Muscle layer of duodenum (tissue), 2 donors: ENCODE measurements around the gene GORAB.
A peak's percentile ranks its signal among the peaks of the same experiment; 100 is the strongest.

ENCODE experiments used
- H3K27ac ChIP-seq: one replicate; pipeline ENCODE4 v1.7.0; 2013; ENCODE audit warnings: mild to moderate bottlenecking, low read length
- H3K27me3 ChIP-seq: one replicate; pipeline ENCODE4 v1.7.0; 2013; ENCODE audit warnings: low read depth, mild to moderate bottlenecking, control low read depth, low read length
- H3K36me3 ChIP-seq, 2 donors: one replicate each; pipeline ENCODE4 v1.7.0; 2013; ENCODE audit warnings: low read length in 2 of 2, control low read depth in 1 of 2, mild to moderate bottlenecking in 1 of 2; ENCODE audit not compliant: insufficient read depth in 2 of 2, control insufficient read depth in 1 of 2
- H3K4me1 ChIP-seq, 2 donors: one replicate each; pipeline ENCODE4 v1.7.0; 2013; ENCODE audit warnings: low read length in 2 of 2, mild to moderate bottlenecking in 2 of 2, control low read depth in 1 of 2, moderate library complexity in 1 of 2; ENCODE audit not compliant: insufficient read depth in 2 of 2, control insufficient read depth in 1 of 2
- H3K4me3 ChIP-seq, 2 donors: one replicate each; pipeline ENCODE4 v1.7.0; 2013; ENCODE audit warnings: low read length in 2 of 2, low read depth in 1 of 2, mild to moderate bottlenecking in 1 of 2
- H3K9me3 ChIP-seq, 2 donors: one replicate each; pipeline ENCODE4 v1.7.0; 2013; ENCODE audit warnings: low read length in 2 of 2, control low read depth in 1 of 2, mild to moderate bottlenecking in 1 of 2; ENCODE audit not compliant: control insufficient read depth in 1 of 2
- donor health status: healthy.

Gene GORAB

GRCh38 chr1:170568197-170568596, 36.2 kb downstream of the GORAB start:
- no peak overlapping the region for H3K27ac ChIP-seq
- H3K4me1 ChIP-seq = no peaks in the 10 kb centered on the region
- H3K36me3 ChIP-seq = no peaks in the 10 kb centered on the region
- no peaks in the 10 kb centered on the region for H3K27me3 ChIP-seq
- peaks cover 0 to 3% of the 10 kb centered on the region in 2 donors for H3K9me3 ChIP-seq
- H3K4me3 ChIP-seq = no peak overlapping the region

DNA sequence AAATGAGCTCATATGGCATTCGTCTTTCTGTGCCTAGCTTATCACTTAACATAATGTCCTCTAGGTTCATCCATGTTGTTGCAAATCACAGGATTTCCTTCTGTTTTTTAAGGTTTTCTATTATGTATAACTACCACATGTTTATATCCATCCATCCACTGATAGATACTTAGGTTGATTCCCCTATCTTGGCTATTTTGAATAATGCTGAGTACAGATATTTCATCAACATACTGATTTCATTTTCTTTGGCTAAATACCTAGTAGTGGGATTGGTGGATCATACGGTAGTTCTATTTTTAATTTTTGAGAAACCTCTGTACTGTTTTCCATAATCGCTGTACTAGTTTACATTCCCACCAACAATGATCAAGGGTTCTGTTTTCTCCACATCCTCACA, 45.0 kb downstream of the GORAB start:
- no peaks in the 10 kb centered on the region for H3K36me3 ChIP-seq
- no peaks in the 10 kb centered on the region for H3K4me1 ChIP-seq
- no peaks in the 10 kb centered on the region for H3K9me3 ChIP-seq
- H3K27ac ChIP-seq = no peak overlapping the region
- no peak overlapping the region for H3K4me3 ChIP-seq
- no peaks in the 10 kb centered on the region for H3K27me3 ChIP-seq

GRCh38 chr1:170578359-170578758, 46.4 kb downstream of the GORAB start:
- H3K4me1 ChIP-seq = no peaks in the 10 kb centered on the region
- H3K9me3 ChIP-seq = no peaks in the 10 kb centered on the region
- H3K4me3 ChIP-seq = no peak overlapping the region
- H3K27me3 ChIP-seq = no peaks in the 10 kb centered on the region
- no peak overlapping the region for H3K27ac ChIP-seq
- H3K36me3 ChIP-seq = no peaks in the 10 kb centered on the region

DNA sequence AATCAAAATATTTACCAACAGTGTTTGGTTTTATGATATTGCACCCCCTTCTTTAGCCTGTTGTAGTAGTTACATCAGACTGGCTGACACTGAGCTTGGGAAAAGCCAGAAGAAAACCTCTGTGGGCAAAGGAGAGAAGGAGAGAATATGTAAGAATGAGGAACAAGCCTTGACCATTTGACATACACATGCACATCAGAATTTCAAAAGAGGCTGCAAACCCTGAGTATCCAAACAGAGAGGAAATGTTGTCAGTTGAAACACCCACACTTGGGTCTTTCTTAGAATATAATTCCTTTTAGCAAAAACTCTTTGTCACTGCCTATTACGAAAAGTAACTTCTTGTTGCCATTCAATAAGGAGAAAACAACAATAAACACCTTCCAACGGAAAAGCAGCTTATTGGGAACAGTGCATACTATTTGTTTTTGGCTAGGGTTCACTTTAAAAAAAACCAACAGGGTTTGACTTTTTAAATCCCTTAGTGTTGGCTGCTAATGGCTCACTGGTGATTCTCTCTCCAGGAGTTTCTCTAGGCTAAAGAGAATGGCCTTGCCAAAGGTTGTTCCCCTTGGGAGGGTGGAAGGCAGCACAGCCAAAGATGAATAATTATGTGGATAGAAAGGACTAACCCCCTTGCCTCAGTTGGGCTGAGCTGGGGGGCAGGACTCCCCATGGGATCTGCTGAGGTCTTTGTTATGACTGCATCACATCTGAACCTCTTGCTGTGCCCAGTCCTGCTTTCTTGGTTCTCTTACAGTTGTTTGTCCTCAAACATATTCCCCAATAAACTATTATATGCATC, 48.9 kb downstream of the GORAB start:
- Histone ChIP-seq H3K9me3 (no peaks in the 10 kb centered on the region), H3K27me3 (no peaks in the 10 kb centered on the region), H3K27ac (no peak overlapping the region), H3K36me3 (no peaks in the 10 kb centered on the region), H3K4me3 (no peak overlapping the region), H3K4me1 (no peaks in the 10 kb centered on the region)

GRCh38 chr1:170583186-170583585, 51.2 kb downstream of the GORAB start:
- Histone ChIP-seq H3K4me3 (no peak overlapping the region), H3K9me3 (no peaks in the 10 kb centered on the region), H3K36me3 (no peaks in the 10 kb centered on the region), H3K27ac (no peak overlapping the region), H3K27me3 (no peaks in the 10 kb centered on the region), H3K4me1 (peaks cover 3 to 6% of the 10 kb centered on the region in 2 donors)

- Histone ChIP-seq H3K27ac (peak overlapping the region; percentile 64), H3K36me3 (no peaks in the 10 kb centered on the region), H3K4me3 (peak overlapping the region; percentile 8 to 20)
Measured at GRCh38 chr1:170586321-170587252, 54.6 kb downstream of the GORAB start.

GRCh38 chr1:170587253-170587593, 55.3 kb downstream of the GORAB start:
- no peaks in the 10 kb centered on the region for H3K36me3 ChIP-seq
- H3K9me3 ChIP-seq = no peaks in the 10 kb centered on the region
- peaks cover 3 to 6% of the 10 kb centered on the region in 2 donors for H3K4me1 ChIP-seq
- H3K4me3 ChIP-seq = peak overlapping the region; percentile 8 to 20
- H3K27ac ChIP-seq = peak overlapping the region; percentile 64
- no peaks in the 10 kb centered on the region for H3K27me3 ChIP-seq

More at GRCh38 chr1:170586321-170587252, 54.6 kb downstream of the GORAB start:
- Histone ChIP-seq H3K9me3 (no peaks in the 10 kb centered on the region), H3K4me1 (peaks cover 3 to 6% of the 10 kb centered on the region in 2 donors), H3K27me3 (no peaks in the 10 kb centered on the region)

DNA sequence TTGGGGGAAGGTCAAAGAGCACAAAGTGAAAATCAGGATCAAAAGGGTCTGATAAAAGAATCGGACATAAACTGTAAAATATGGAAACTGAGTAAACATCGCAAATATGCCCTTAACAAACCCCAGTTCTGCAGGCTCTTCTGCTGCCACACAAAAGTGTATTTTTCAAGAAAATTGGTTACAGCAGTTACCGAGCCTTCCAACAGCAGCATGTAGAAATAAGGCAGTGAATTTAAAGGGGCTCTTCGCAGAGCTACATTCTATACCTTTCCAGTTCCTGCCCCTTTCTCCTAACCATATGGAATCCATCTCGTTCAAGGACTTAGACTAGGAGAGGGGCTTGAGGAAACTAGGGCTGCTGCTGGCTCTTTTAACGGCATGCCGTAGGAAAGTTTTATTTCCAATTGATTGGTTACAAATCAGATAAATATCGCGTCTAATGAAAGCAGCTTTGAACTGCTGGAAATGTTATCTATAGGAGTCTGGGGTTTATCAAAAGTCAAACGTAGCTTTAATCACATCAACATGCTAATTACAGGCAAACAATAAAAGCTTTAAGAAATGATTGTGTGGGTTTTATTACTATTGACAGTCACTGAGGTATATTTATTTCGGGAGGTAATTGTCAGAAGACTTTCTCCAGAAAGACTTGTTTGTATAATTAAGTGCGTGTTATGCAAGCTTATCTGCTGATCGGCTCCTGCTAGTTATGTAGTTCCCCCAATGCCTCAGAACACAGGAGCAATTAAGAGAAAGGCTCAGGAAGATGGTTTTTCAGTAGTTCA, 59.1 kb downstream of the GORAB start:
- no peaks in the 10 kb centered on the region for H3K9me3 ChIP-seq
- no peaks in the 10 kb centered on the region for H3K36me3 ChIP-seq
- H3K4me3 ChIP-seq = no peak overlapping the region
- no peaks in the 10 kb centered on the region for H3K27me3 ChIP-seq
- H3K4me1 ChIP-seq = peaks cover 3 to 5% of the 10 kb centered on the region in 2 donors
- no peak overlapping the region for H3K27ac ChIP-seq

DNA sequence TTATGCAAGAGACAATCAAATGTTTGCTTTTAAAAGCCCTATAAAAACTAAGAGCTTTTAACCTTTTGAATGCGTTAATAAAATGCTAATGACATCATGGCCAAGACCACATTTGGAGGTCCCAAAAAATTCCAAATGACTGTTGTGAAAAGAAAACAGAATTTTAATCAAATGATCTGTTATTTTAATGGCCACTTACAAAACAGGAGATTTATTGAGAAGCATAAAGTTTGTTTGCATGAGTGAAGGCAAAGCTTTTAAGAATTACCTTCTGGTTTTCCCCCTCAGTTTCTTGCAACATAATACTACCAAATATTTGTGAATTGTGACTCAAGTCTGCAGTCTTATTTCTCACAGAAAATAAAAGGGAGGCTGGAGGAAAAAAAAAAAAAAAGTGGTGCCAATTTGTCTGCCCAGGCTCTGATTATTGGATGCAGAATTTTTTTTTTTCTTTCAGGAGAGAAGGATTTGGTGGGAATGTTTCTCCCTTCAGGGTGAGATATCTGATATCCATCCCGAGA, 60.7 kb downstream of the GORAB start:
- Histone ChIP-seq H3K4me1 (no peaks in the 10 kb centered on the region), H3K4me3 (no peak overlapping the region), H3K27ac (no peak overlapping the region), H3K9me3 (peaks cover under 1 to 3% of the 10 kb centered on the region in 2 donors), H3K27me3 (no peaks in the 10 kb centered on the region), H3K36me3 (no peaks in the 10 kb centered on the region)

DNA sequence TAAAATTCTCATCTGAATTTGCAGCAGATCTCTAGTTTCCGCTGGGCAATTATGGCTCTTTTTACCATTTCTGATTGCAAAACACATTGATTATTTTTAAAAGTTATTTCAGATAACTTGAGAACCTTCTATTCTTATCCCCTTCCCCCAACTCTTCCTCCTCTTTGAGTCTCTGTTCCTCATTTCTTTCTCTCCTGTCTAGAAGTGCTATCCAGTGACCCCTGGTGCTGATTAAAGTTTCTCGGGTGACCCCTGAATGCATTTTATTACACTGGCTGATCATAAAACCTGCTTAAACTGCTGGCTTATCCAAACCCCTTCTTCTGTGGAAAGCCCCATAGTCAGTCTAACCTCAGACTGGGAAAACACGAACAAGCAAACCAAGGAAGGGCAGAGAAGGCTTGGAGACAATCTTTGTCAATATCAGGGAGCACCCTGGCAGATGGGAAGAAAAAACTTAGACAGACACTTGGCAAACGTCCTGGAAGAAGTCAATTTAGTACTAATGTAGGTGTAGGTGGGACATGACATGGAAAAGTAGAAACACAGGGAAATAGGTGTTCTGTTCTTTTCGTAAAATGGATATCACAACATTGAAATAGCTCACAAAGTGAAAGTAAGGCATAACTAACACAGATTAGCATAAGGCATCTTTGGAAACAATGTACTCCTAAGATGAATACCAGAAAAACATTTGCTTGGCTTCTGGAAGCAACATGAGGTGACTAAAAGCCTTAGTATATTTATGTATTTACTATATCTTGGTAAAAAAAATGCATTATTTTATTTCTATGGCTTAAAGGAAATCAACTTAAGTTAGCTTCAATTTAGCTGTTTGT, 61.4 kb downstream of the GORAB start:
- no peaks in the 10 kb centered on the region for H3K36me3 ChIP-seq
- H3K4me3 ChIP-seq = no peak overlapping the region
- H3K27me3 ChIP-seq = no peaks in the 10 kb centered on the region
- peaks cover 5 to 7% of the 10 kb centered on the region in 2 donors for H3K9me3 ChIP-seq
- H3K4me1 ChIP-seq = no peaks in the 10 kb centered on the region
- no peak overlapping the region for H3K27ac ChIP-seq
